ENCODE measurements around the gene MFAP3L.

The MFAP3L gene

DNA sequence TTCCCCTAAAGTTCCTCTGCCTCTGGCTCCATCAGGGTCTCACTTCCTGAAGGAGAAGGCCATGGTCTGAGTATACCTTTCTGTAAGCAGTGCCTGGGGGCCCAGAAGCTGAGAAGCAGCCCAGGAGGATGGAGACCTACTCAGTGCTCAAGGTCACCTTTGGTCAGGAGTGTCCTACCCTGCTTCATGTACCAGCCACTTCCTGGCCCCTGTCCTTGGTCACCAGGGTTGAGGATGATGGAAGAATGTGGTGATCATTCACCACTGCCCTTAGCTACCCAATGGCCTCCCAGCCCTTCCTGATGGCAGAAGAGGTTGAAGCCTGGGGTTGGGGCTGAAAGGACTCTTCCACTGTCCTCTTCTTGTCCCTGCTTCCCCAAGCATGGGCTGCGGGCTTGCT is 9.0 kb upstream of the MFAP3L start:
- Histone ChIP-seq H3K4me3 (ENCODE audit: low read length in 2 of 2) (no peak overlapping the region), H2BK5ac (ENCODE audit: low read length) (no peak overlapping the region), H3K27ac (replicated peaks; ENCODE audit: low read length) (no peak overlapping the region), H3K23ac (ENCODE audit: low read depth, low read length, poor library complexity) (no peak overlapping the region), H4K91ac (ENCODE audit: low read depth, low read length, poor library complexity) (no peak overlapping the region), H3K27me3 (ENCODE audit: control insufficient read depth in 3 of 3, insufficient read depth in 3 of 3, low read depth in 1 of 3, low read length in 3 of 3) (peaks cover 0 to 2% (median 0%) of the 10 kb centered on the region in 3 experiments), H2BK15ac (ENCODE audit: low read length) (no peak overlapping the region), H2BK12ac (ENCODE audit: low read length) (no peak overlapping the region), H3K9ac (ENCODE audit: low read depth, low read length, poor library complexity) (no peak overlapping the region), H3K36me3 (replicated peaks in 1 of 2; ENCODE audit: control insufficient read depth in 2 of 2, insufficient read depth in 2 of 2, low read length in 2 of 2) (no peaks in the 10 kb centered on the region), H2AK5ac (ENCODE audit: low read depth, low read length) (peak overlapping the region; percentile 72), H3K4me1 (ENCODE audit: control insufficient read depth in 2 of 2, insufficient read depth in 1 of 2, low read depth in 1 of 2, low read length in 2 of 2) (peaks cover 2% of the 10 kb centered on the region in 2 donors), H3K14ac (ENCODE audit: low read length) (no peak overlapping the region), H2AFZ (ENCODE audit: low read length) (no peak overlapping the region), H3K79me1 (ENCODE audit: low read depth, low read length) (no peaks in the 10 kb centered on the region), H3K4ac (ENCODE audit: low read length) (no peak overlapping the region), H4K8ac (ENCODE audit: low read depth, low read length) (no peak overlapping the region), H3K9me3 (replicated peaks in 1 of 2; ENCODE audit: control insufficient read depth in 2 of 2, insufficient read depth in 1 of 2, low read depth in 1 of 2, low read length in 2 of 2) (no peaks in the 10 kb centered on the region), H3K18ac (ENCODE audit: low read length) (no peak overlapping the region), H3K4me2 (ENCODE audit: insufficient read depth, low read length, poor library complexity, severe bottlenecking) (no peak overlapping the region), H2BK120ac (ENCODE audit: low read depth, low read length) (peak overlapping the region; percentile 32)
- no CpG with 5 or more reads among the region's 1 CpG for WGBS, 2 donors (ENCODE audit: extremely low coverage in 2 of 2, insufficient read length in 2 of 2, insufficient replicate concordance in 1 of 2)
- no peak for DNase-seq (ENCODE audit: low spot score)

DNA sequence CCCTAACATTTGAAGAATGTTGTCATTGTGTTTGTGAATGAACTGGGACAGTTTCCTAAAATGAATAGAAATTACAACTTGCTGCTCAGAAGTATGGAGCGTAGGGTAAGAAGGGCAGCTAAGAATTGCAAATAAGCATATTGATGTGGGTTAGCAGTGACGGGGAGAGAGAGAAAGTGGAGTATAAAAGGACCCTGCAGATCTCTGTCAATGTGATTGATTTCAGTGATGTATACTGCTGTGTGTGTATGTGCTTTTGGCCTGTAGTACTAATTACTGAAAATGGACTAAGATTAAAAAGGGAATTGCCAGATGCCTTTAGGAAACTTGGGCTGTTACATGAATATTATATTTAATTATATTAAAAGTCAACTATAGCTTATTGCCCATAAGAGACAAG is 7.8 kb upstream of the MFAP3L start:
- DNase-seq (ENCODE audit: low spot score): no peak
- Histone ChIP-seq H3K4ac (ENCODE audit: low read length) (no peak overlapping the region), H4K91ac (ENCODE audit: low read depth, low read length, poor library complexity) (no peak overlapping the region), H3K9me3 (replicated peaks in 1 of 2; ENCODE audit: control insufficient read depth in 2 of 2, insufficient read depth in 1 of 2, low read depth in 1 of 2, low read length in 2 of 2) (no peaks in the 10 kb centered on the region), H3K18ac (ENCODE audit: low read length) (no peak overlapping the region), H2BK5ac (ENCODE audit: low read length) (no peak overlapping the region), H3K4me2 (ENCODE audit: insufficient read depth, low read length, poor library complexity, severe bottlenecking) (no peak overlapping the region), H3K9ac (ENCODE audit: low read depth, low read length, poor library complexity) (no peak overlapping the region), H2BK120ac (ENCODE audit: low read depth, low read length) (no peak overlapping the region), H3K14ac (ENCODE audit: low read length) (no peak overlapping the region), H2AFZ (ENCODE audit: low read length) (no peak overlapping the region), H2AK5ac (ENCODE audit: low read depth, low read length) (no peak overlapping the region), H3K27ac (replicated peaks; ENCODE audit: low read length) (no peak overlapping the region), H3K79me1 (ENCODE audit: low read depth, low read length) (no peaks in the 10 kb centered on the region), H3K4me1 (ENCODE audit: control insufficient read depth in 2 of 2, insufficient read depth in 1 of 2, low read depth in 1 of 2, low read length in 2 of 2) (peaks cover 2% of the 10 kb centered on the region in 2 donors), H2BK12ac (ENCODE audit: low read length) (no peak overlapping the region), H3K27me3 (ENCODE audit: control insufficient read depth in 3 of 3, insufficient read depth in 3 of 3, low read depth in 1 of 3, low read length in 3 of 3) (no peaks in the 10 kb centered on the region), H3K23ac (ENCODE audit: low read depth, low read length, poor library complexity) (no peak overlapping the region), H3K36me3 (replicated peaks in 1 of 2; ENCODE audit: control insufficient read depth in 2 of 2, insufficient read depth in 2 of 2, low read length in 2 of 2) (no peaks in the 10 kb centered on the region), H2BK15ac (ENCODE audit: low read length) (no peak overlapping the region), H3K4me3 (ENCODE audit: low read length in 2 of 2) (no peak overlapping the region), H4K8ac (ENCODE audit: low read depth, low read length) (no peak overlapping the region)
- no CpG with 5 or more reads among the region's 2 CpGs for WGBS, 2 donors (ENCODE audit: extremely low coverage in 2 of 2, insufficient read length in 2 of 2, insufficient replicate concordance in 1 of 2)

DNA sequence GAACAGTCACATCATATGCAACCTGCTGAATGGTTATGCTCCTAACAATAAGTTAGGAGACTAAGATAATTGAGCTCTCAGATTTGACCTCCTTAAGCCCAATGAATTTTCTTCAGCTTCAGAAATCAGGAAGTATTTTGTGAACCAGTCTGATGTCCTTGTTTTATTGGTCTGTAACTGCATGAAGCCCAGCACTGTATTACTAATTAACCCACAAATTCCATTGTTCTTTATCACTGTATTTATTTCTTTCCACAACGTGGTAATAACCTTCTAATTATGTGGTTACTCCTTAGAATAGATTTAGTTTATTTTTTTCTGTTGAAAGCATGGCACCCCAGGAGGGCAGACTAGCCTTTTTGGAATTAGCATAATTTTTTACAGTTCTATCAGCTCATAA is 3.9 kb upstream of the MFAP3L start:
- no peak overlapping the region for H3K23ac ChIP-seq (ENCODE audit: low read depth, low read length, poor library complexity)
- H2BK5ac ChIP-seq (ENCODE audit: low read length): no peak overlapping the region
- no peak overlapping the region for H3K4me2 ChIP-seq (ENCODE audit: insufficient read depth, low read length, poor library complexity, severe bottlenecking)
- H3K18ac ChIP-seq (ENCODE audit: low read length): no peak overlapping the region
- H2AK5ac ChIP-seq (ENCODE audit: low read depth, low read length): no peak overlapping the region
- no peak overlapping the region for H3K27ac ChIP-seq (replicated peaks; ENCODE audit: low read length)
- H3K4me1 ChIP-seq (ENCODE audit: control insufficient read depth in 2 of 2, insufficient read depth in 1 of 2, low read depth in 1 of 2, low read length in 2 of 2): peaks cover 2 to 6% of the 10 kb centered on the region in 2 donors
- WGBS, 2 donors (ENCODE audit: extremely low coverage in 2 of 2, insufficient read length in 2 of 2, insufficient replicate concordance in 1 of 2): no CpG with 5 or more reads among the region's 1 CpG
- no peaks in the 10 kb centered on the region for H3K79me1 ChIP-seq (ENCODE audit: low read depth, low read length)
- H2BK120ac ChIP-seq (ENCODE audit: low read depth, low read length): no peak overlapping the region
- H4K91ac ChIP-seq (ENCODE audit: low read depth, low read length, poor library complexity): no peak overlapping the region
- no peak overlapping the region for H3K4ac ChIP-seq (ENCODE audit: low read length)
- H2AFZ ChIP-seq (ENCODE audit: low read length): no peak overlapping the region
- H3K4me3 ChIP-seq (ENCODE audit: low read length in 2 of 2): no peak overlapping the region
- DNase-seq (ENCODE audit: low spot score): no peak
- H3K36me3 ChIP-seq (replicated peaks in 1 of 2; ENCODE audit: control insufficient read depth in 2 of 2, insufficient read depth in 2 of 2, low read length in 2 of 2): no peaks in the 10 kb centered on the region
- H4K8ac ChIP-seq (ENCODE audit: low read depth, low read length): no peak overlapping the region
- no peak overlapping the region for H3K9ac ChIP-seq (ENCODE audit: low read depth, low read length, poor library complexity)
- no peak overlapping the region for H3K14ac ChIP-seq (ENCODE audit: low read length)
- H3K9me3 ChIP-seq (replicated peaks in 1 of 2; ENCODE audit: control insufficient read depth in 2 of 2, insufficient read depth in 1 of 2, low read depth in 1 of 2, low read length in 2 of 2): no peaks in the 10 kb centered on the region
- peaks cover 0 to 11% (median 7%) of the 10 kb centered on the region in 3 experiments for H3K27me3 ChIP-seq (ENCODE audit: control insufficient read depth in 3 of 3, insufficient read depth in 3 of 3, low read depth in 1 of 3, low read length in 3 of 3)
- no peak overlapping the region for H2BK12ac ChIP-seq (ENCODE audit: low read length)
- no peak overlapping the region for H2BK15ac ChIP-seq (ENCODE audit: low read length)

DNA sequence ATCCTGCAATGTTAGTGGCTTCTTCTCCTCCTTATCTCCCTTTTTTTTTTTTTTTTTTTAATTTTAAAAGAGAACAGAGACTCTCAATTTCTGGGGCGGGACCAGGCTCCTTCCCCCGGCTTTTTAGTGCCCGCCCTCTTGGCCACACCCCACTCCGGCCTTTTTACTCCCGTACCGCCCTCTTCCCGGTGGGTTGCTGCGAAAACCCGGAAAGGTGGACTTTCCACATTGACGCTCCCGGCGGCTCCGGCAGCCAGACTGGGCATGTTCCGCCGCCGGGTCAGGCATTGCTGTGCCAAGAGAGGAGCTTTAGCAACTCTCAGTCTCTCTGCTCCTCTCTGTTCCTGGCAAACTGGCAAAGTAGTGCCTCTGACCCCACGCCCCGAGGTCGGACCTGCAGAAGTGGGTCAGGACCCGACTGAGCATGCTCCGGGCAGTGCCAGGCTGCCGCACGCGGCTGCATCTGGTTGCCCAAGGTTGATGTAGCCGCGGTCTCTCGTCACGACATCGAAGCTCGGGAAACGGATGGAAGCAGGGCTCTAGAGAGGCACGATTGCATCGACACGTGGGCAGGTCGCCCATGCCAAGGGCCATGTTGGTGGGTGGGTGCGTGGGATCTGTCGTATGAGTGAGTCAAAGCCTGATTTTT is 1.1 kb upstream of the MFAP3L start:
- WGBS, 2 donors (ENCODE audit: extremely low coverage in 2 of 2, insufficient read length in 2 of 2, insufficient replicate concordance in 1 of 2): no CpG with 5 or more reads among the region's 37 CpGs
- DNase-seq (ENCODE audit: low spot score): peak; percentile 96
- Histone ChIP-seq H2BK15ac (ENCODE audit: low read length) (peak overlapping the region; percentile 32), H3K14ac (ENCODE audit: low read length) (no peak overlapping the region), H2BK5ac (ENCODE audit: low read length) (no peak overlapping the region), H3K4me2 (ENCODE audit: insufficient read depth, low read length, poor library complexity, severe bottlenecking) (peak overlapping the region; percentile 99), H3K23ac (ENCODE audit: low read depth, low read length, poor library complexity) (no peak overlapping the region), H4K91ac (ENCODE audit: low read depth, low read length, poor library complexity) (no peak overlapping the region), H3K4ac (ENCODE audit: low read length) (no peak overlapping the region), H3K4me3 (ENCODE audit: low read length in 2 of 2) (peak overlapping the region; percentile 78 to 82), H2BK120ac (ENCODE audit: low read depth, low read length) (no peak overlapping the region), H3K18ac (ENCODE audit: low read length) (peak overlapping the region; percentile 97), H3K4me1 (ENCODE audit: control insufficient read depth in 2 of 2, insufficient read depth in 1 of 2, low read depth in 1 of 2, low read length in 2 of 2) (peaks cover 2 to 6% of the 10 kb centered on the region in 2 donors), H3K9ac (ENCODE audit: low read depth, low read length, poor library complexity) (no peak overlapping the region), H3K27ac (replicated peaks; ENCODE audit: low read length) (no peak overlapping the region), H2AK5ac (ENCODE audit: low read depth, low read length) (no peak overlapping the region), H2AFZ (ENCODE audit: low read length) (peak overlapping the region; percentile 100), H4K8ac (ENCODE audit: low read depth, low read length) (no peak overlapping the region), H3K27me3 (ENCODE audit: control insufficient read depth in 3 of 3, insufficient read depth in 3 of 3, low read depth in 1 of 3, low read length in 3 of 3) (peaks cover 0 to 20% (median 7%) of the 10 kb centered on the region in 3 experiments), H3K79me1 (ENCODE audit: low read depth, low read length) (no peaks in the 10 kb centered on the region), H2BK12ac (ENCODE audit: low read length) (no peak overlapping the region), H3K36me3 (replicated peaks in 1 of 2; ENCODE audit: control insufficient read depth in 2 of 2, insufficient read depth in 2 of 2, low read length in 2 of 2) (no peaks in the 10 kb centered on the region), H3K9me3 (replicated peaks in 1 of 2; ENCODE audit: control insufficient read depth in 2 of 2, insufficient read depth in 1 of 2, low read depth in 1 of 2, low read length in 2 of 2) (no peaks in the 10 kb centered on the region)
